ENCODE measurements around the gene FLNB. TPM values are rescaled to one million over a fixed set of nuclear protein-coding genes. Genes with fewer than 3 reads are reported as not detected.

Gene FLNB
- total RNA-seq, 4 donors from 2014 or later = 282 to 707 (median 563) TPM

DNA sequence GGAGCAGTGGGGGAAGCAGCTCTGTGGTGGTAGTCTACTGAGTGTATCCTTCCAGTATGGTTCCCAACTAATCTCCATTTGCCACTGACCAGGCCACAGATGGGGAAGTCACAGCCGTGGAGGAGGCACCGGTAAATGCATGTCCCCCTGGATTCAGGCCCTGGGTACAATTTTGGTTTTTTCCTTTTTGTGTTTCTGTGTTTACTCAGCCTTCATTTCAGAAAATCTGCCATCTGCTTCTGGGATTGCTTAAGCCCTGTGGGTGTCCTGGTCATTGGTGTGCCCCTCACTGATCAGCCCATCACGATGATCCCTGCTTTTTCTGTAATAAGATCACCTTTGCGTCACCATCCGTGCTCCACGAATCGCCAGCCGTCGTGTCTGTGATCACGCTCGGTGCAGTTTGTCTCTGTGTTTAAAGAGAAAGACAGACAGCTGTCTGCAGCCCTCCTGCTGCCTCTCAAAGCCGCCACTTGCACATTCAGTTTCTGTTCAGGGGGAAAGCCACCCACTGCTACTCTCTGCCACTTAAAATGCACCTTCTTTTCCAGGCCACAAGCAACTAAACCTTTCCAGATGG is 133.6 kb downstream of the FLNB start:
- TF ChIP-seq POLR2A (IDR thresholded peaks at IDR 0.05) = no peak
- TF ChIP-seq EP300 (IDR thresholded peaks at IDR 0.05; ENCODE audit: low read depth) = no peak
- TF ChIP-seq POLR2AphosphoS5 (IDR thresholded peaks at IDR 0.05) = no peak
- TF ChIP-seq, protein P1, sequence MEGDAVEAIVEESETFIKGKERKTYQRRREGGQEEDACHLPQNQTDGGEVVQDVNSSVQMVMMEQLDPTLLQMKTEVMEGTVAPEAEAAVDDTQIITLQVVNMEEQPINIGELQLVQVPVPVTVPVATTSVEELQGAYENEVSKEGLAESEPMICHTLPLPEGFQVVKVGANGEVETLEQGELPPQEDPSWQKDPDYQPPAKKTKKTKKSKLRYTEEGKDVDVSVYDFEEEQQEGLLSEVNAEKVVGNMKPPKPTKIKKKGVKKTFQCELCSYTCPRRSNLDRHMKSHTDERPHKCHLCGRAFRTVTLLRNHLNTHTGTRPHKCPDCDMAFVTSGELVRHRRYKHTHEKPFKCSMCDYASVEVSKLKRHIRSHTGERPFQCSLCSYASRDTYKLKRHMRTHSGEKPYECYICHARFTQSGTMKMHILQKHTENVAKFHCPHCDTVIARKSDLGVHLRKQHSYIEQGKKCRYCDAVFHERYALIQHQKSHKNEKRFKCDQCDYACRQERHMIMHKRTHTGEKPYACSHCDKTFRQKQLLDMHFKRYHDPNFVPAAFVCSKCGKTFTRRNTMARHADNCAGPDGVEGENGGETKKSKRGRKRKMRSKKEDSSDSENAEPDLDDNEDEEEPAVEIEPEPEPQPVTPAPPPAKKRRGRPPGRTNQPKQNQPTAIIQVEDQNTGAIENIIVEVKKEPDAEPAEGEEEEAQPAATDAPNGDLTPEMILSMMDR (IDR thresholded peaks at IDR 0.05) = no peak
- Histone ChIP-seq H3K36me3 (peaks cover 0 to 74% (median 27%) of the 10 kb centered on the region in 4 donors), H3K27me3 (no peaks in the 10 kb centered on the region), H3K9me3 (no peaks in the 10 kb centered on the region), H3K4me3 (no peak overlapping the region), H3K4me1 (no peaks in the 10 kb centered on the region), H3K27ac (no peak overlapping the region)
- DNase-seq = no peak
- 84% methylated on average over 11 to 12 of the region's 12 CpGs for WGBS, 2 donors (ENCODE audit: low coverage in 1 of 2)
- in situ Hi-C loops (cut with MboI; ENCODE audit: low pct_ligation_motif_present in 1 of 4, low pct_unique_long_range_greater_than_20kb in 1 of 4, low sequenced_read_pairs in 3 of 4) (no loop called here), intact Hi-C loops (cut with DNase I; ENCODE audit: low total_unique reads) (no loop called here)

DNA sequence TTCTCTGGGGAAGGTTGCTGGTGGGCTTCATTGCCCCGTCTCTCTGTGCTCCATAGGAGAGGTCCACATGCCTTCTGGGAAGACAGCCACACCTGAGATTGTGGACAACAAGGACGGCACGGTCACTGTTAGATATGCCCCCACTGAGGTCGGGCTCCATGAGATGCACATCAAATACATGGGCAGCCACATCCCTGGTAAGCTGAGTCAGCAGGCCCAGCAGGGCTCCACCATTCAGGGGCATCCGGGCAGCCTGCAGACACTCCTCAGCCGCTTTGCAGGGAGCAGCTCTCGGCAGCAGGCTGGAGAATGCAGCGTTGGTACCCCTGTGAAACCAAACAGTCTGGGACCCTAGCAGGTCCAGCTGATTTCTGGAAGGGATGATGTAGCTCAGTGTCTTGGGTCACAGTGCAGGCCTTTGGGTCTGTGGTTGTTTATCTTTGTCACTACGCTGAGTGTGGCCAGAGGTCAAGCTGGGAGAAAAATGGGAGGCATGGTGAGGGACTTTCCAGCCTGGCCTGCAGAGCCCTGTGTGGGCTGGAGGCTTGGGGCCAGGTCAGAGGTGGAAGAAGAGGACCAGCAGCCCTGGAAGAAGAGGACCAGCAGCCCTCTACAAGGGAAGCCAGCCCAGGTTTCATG is 135.3 kb downstream of the FLNB start:
- Histone ChIP-seq H3K4me3 (no peak overlapping the region), H3K27ac (no peak overlapping the region), H3K27me3 (no peaks in the 10 kb centered on the region), H3K36me3 (peaks cover 0 to 74% (median 27%) of the 10 kb centered on the region in 4 donors), H3K4me1 (no peaks in the 10 kb centered on the region), H3K9me3 (no peaks in the 10 kb centered on the region)
- no peak for DNase-seq
- in situ Hi-C loops (cut with MboI; ENCODE audit: low pct_ligation_motif_present in 1 of 4, low pct_unique_long_range_greater_than_20kb in 1 of 4, low sequenced_read_pairs in 3 of 4) (no loop called here), intact Hi-C loops (cut with DNase I; ENCODE audit: low total_unique reads) (no loop called here)
- TF ChIP-seq POLR2AphosphoS5 (IDR thresholded peaks at IDR 0.05) (no peak), POLR2A (IDR thresholded peaks at IDR 0.05) (no peak), EP300 (IDR thresholded peaks at IDR 0.05; ENCODE audit: low read depth) (no peak)
- TF ChIP-seq, protein P1 (IDR thresholded peaks at IDR 0.05) = no peak
- WGBS, 2 donors (ENCODE audit: low coverage in 1 of 2) = 83 to 91% methylated on average over 2 to 9 of the region's 9 CpGs

DNA sequence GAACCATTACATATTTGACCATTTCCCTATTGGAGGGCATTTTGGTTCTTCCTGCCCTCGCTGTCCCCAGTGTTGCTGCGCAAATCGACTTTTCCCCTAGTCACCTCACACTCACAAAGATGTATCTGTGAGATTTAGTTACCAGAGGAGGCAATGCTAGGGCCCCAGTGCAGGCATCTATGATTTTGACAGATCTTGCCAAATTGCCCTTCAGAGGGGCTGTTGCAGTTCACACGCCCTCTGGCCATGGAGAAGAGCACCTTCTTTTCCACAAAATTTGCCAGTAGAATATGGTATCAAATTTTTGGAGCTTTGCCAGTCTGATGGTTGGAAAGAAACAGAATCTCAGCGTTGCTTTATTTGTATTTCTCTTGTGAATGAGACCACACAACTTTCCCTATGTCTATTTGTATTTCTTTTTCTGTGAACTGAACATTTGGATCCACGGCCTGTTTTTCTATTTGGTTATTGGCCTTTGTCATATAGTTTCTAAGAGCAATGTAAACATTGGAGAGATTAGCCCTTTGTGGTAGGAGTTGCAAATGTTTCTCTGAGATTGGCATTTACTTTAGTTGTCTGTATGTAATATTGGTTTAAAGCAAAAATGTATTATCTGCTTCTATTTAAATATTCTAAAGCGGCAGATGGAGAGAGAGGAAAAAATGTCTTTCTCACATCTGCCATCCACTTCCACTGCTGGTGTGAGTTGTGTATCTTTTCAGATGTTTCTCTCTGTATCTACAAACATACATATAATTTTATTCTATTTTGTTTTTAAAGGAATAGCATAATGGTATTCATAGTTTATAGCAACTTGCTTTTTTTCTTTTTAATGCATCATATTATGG is 136.5 kb downstream of the FLNB start:
- Histone ChIP-seq H3K36me3 (peaks cover 0 to 76% (median 27%) of the 10 kb centered on the region in 4 donors), H3K27ac (no peak overlapping the region), H3K27me3 (no peaks in the 10 kb centered on the region), H3K9me3 (no peaks in the 10 kb centered on the region), H3K4me3 (no peak overlapping the region), H3K4me1 (no peaks in the 10 kb centered on the region)
- DNase-seq = no peak
- WGBS, 2 donors (ENCODE audit: low coverage in 1 of 2) = 67 to 78% methylated on average over 4 to 7 of the region's 7 CpGs
- intact Hi-C loops (cut with DNase I; ENCODE audit: low total_unique reads) (no loop called here), in situ Hi-C loops (cut with MboI; ENCODE audit: low pct_ligation_motif_present in 1 of 4, low pct_unique_long_range_greater_than_20kb in 1 of 4, low sequenced_read_pairs in 3 of 4) (no loop called here)
- no peak for TF ChIP-seq EP300 (IDR thresholded peaks at IDR 0.05; ENCODE audit: low read depth)
- TF ChIP-seq POLR2A (IDR thresholded peaks at IDR 0.05) = no peak
- no peak for TF ChIP-seq POLR2AphosphoS5 (IDR thresholded peaks at IDR 0.05)
- TF ChIP-seq, protein P1 (IDR thresholded peaks at IDR 0.05) = no peak

DNA sequence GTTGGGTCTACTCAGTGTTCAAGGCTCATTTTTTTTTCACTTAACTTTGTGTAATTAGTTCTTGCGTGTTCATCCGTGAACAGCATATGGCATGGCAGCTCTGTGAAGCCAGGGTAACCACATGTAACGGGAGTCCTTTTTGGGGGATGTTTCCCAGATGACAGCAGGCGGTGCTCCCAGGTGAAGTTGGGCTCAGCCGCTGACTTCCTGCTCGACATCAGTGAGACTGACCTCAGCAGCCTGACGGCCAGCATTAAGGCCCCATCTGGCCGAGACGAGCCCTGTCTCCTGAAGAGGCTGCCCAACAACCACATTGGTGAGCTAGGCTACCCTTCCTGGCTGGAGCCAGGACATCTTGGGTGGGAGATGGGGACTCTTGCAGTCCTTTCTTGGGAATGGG is 139.8 kb downstream of the FLNB start:
- no peak overlapping the region for H3K27ac ChIP-seq
- no peaks in the 10 kb centered on the region for H3K4me1 ChIP-seq
- in situ Hi-C loops (cut with MboI; ENCODE audit: low pct_ligation_motif_present in 1 of 4, low pct_unique_long_range_greater_than_20kb in 1 of 4, low sequenced_read_pairs in 3 of 4) = no loop called here
- no peak for TF ChIP-seq POLR2A (IDR thresholded peaks at IDR 0.05)
- TF ChIP-seq EP300 (IDR thresholded peaks at IDR 0.05; ENCODE audit: low read depth) = no peak
- no peak for TF ChIP-seq POLR2AphosphoS5 (IDR thresholded peaks at IDR 0.05)
- TF ChIP-seq, protein P1 (IDR thresholded peaks at IDR 0.05) = no peak
- no peak for DNase-seq
- H3K9me3 ChIP-seq = no peaks in the 10 kb centered on the region
- 91 to 100% methylated on average over 3 to 9 of the region's 9 CpGs for WGBS, 2 donors (ENCODE audit: low coverage in 1 of 2)
- no peak overlapping the region for H3K4me3 ChIP-seq
- peaks cover 0 to 77% (median 30%) of the 10 kb centered on the region in 4 donors for H3K36me3 ChIP-seq
- intact Hi-C loops (cut with DNase I; ENCODE audit: low total_unique reads) = no loop called here
- H3K27me3 ChIP-seq = no peaks in the 10 kb centered on the region
